GM19328 (cell line): ENCODE measurements around the gene CCDC178.
"Not testable (repeated sequence)": the region's sequence is repeated elsewhere in the genome, so short reads cannot be mapped to it uniquely, and the experiment has no call there.

Experiments used
- ATAC-seq: cut with Tn5 transposase; IDR thresholded peaks from one replicate; pipeline ENCODE4 v1.9.1; 2021; ENCODE audit warnings: mild to moderate bottlenecking, moderate library complexity; ENCODE audit not compliant: unreplicated experiment

CCDC178 gene

GRCh38 chr18:33022370-33022769 is 418.2 kb downstream of the CCDC178 start:
- ATAC-seq = no peak

GRCh38 chr18:33020877-33021276 is 419.6 kb downstream of the CCDC178 start:
- ATAC-seq = no peak

GRCh38 chr18:33014060-33014796 is 426.3 kb downstream of the CCDC178 start:
- no peak for ATAC-seq

GRCh38 chr18:33010149-33010548 is 430.4 kb downstream of the CCDC178 start:
- no peak for ATAC-seq

GRCh38 chr18:32998921-32999320 is 441.6 kb downstream of the CCDC178 start:
- ATAC-seq = no peak

- no peak for ATAC-seq
Measured at GRCh38 chr18:32998285-32998684, 442.2 kb downstream of the CCDC178 start.

- ATAC-seq = no peak
Measured at GRCh38 chr18:32983721-32984120, 456.8 kb downstream of the CCDC178 start.

- ATAC-seq = no peak
Measured at GRCh38 chr18:32980896-32981295, 459.6 kb downstream of the CCDC178 start.

GRCh38 chr18:32975501-32975900 is 465.0 kb downstream of the CCDC178 start:
- no peak for ATAC-seq

- ATAC-seq = no peak
Measured at GRCh38 chr18:32975163-32975436, 465.4 kb downstream of the CCDC178 start.

- ATAC-seq = peak; percentile 55
Measured at GRCh38 chr18:32974421-32975162, 465.9 kb downstream of the CCDC178 start.

- no peak for ATAC-seq
Measured at GRCh38 chr18:32968248-32968647, 472.3 kb downstream of the CCDC178 start.

GRCh38 chr18:32966141-32966540 is 474.4 kb downstream of the CCDC178 start:
- no peak for ATAC-seq

- no peak for ATAC-seq
Measured at GRCh38 chr18:32961538-32961937, 479.0 kb downstream of the CCDC178 start.

GRCh38 chr18:32958746-32959145 is 481.8 kb downstream of the CCDC178 start:
- no peak for ATAC-seq

GRCh38 chr18:32956591-32957315 is 483.8 kb downstream of the CCDC178 start:
- no peak for ATAC-seq

GRCh38 chr18:32952318-32952717 is 488.2 kb downstream of the CCDC178 start:
- not testable (repeated sequence) for ATAC-seq

- ATAC-seq = no peak
Measured at GRCh38 chr18:32937597-32937996, 502.9 kb downstream of the CCDC178 start.

- ATAC-seq = no peak
Measured at GRCh38 chr18:32937066-32937465, 503.5 kb downstream of the CCDC178 start.

GRCh38 chr18:32934201-32934600 is 506.3 kb downstream of the CCDC178 start:
- ATAC-seq = no peak

GRCh38 chr18:32930695-32931301 is 509.7 kb downstream of the CCDC178 start:
- ATAC-seq = peak; percentile 99
